ENCODE data around the gene SMYD3.

The SMYD3 gene

GRCh38 chr1:246418565-246419312 is 88.3 kb downstream of the SMYD3 start:
- in situ Hi-C loops (cut with MboI; ENCODE audit: low sequenced_read_pairs), result no loop called here

- in situ Hi-C loops (cut with MboI; ENCODE audit: low sequenced_read_pairs), result no loop called here
These were observed 89.1 kb downstream of the SMYD3 start for GRCh38 chr1:246417813-246418564.

- in situ Hi-C loops (cut with MboI; ENCODE audit: low sequenced_read_pairs), result no loop called here
These were observed 89.8 kb downstream of the SMYD3 start for GRCh38 chr1:246417152-246417812.

- in situ Hi-C loops (cut with MboI; ENCODE audit: low sequenced_read_pairs), result no loop called here
These were observed 90.8 kb downstream of the SMYD3 start for GRCh38 chr1:246416261-246416660.

GRCh38 chr1:246415028-246415427 is 92.1 kb downstream of the SMYD3 start:
- in situ Hi-C loops (cut with MboI; ENCODE audit: low sequenced_read_pairs), result no loop called here

GRCh38 chr1:246413430-246413829 is 93.6 kb downstream of the SMYD3 start:
- in situ Hi-C loops (cut with MboI; ENCODE audit: low sequenced_read_pairs), result no loop called here

- in situ Hi-C loops (cut with MboI; ENCODE audit: low sequenced_read_pairs), result no loop called here
These were observed 103.0 kb downstream of the SMYD3 start for GRCh38 chr1:246404078-246404477.

DNA sequence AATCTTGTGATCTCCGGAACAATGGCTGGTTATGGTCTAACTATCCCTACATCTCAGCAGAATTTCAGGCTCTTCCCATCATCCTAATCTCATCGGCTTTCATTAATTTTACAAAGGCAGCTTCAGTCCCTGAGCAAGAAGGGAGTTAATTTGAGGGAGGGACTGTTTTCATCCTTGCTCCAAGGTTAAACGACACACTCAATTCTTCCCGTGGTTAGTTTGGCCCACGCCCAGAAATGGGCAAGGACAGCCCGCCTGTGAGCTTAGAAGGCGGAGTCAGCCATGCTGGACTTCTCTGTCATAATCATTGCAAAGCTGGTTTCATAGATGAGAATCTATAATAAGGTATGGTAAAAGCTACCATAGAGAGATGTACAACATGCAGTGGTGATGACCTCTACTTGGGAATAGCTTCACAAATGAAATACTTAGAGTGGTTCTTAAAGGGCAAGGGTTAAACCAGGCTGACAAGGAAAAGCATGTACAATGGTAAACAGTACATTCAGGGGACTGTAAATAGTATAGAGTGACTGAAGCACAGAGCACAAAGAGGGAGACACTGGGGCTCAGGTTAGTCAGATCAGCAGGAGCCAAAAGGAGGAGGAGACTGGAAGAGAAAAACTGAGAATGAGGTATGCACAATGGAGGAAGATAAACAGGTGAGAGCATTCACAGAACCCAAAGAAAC is 108.8 kb downstream of the SMYD3 start:
- in situ Hi-C loops (cut with MboI; ENCODE audit: low sequenced_read_pairs), result no loop called here

- in situ Hi-C loops (cut with MboI; ENCODE audit: low sequenced_read_pairs), result no loop called here
These were observed 110.0 kb downstream of the SMYD3 start for GRCh38 chr1:246397046-246397445.

- in situ Hi-C loops (cut with MboI; ENCODE audit: low sequenced_read_pairs), result no loop called here
These were observed 110.8 kb downstream of the SMYD3 start for GRCh38 chr1:246396322-246396721.

DNA sequence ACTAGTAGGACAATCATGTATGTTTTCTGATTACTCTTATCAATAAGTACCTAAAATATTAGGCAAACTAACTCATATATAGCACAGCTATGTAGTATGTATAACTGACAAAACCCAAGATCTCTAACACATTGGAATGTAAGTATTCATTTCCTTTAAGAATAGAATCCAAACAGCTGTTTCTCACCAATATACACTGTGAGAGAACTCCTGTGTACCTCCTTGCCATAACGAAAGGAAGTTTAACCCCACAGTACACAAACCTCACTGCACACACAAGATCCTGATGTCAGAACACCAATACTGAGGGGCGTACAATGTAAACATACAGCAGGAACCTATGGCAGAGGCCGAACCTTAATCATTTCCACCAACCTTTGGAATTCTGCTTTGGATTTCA is 113.0 kb downstream of the SMYD3 start:
- in situ Hi-C loops (cut with MboI; ENCODE audit: low sequenced_read_pairs), result no loop called here

DNA sequence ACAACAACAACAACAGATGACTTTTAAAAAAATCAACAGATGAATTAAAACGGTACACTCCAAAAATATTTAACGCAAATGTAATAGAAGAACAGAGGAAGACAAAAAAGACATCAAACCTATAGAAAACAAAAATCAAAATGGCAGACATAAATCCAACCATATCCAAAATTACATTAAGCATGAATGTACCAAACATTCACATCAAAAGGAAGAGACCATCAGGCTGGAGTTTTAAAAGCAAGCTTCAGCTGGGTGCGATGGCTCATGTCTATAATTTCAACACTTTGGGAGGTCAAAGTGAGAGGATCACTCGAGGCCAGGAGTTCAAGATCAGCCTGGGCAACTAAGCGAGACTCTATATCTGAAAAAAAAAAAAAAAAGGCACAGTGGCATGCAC is 116.2 kb downstream of the SMYD3 start:
- in situ Hi-C loops (cut with MboI; ENCODE audit: low sequenced_read_pairs), result no loop called here

DNA sequence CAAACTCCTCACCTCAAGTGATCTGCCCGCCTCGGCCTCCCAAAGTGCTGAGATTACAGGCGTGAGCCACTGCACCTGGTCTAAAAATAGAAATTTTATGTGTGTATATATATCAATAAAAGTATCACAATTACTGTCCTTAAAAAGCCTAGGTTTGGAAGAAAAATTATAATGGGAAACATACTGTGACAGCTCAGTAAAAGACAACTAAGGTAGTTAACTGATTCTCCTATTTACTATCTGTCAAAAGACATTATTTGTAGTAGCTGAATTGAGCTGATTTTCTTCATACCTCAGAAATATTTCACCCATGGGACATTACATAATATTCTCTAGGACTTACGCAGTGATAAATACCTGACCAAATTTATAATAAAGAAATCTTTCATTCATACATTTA is 122.5 kb downstream of the SMYD3 start:
- in situ Hi-C loops (cut with MboI; ENCODE audit: low sequenced_read_pairs), result no loop called here

- in situ Hi-C loops (cut with MboI; ENCODE audit: low sequenced_read_pairs), result no loop called here
These were observed 123.3 kb downstream of the SMYD3 start for GRCh38 chr1:246383791-246384190.

DNA sequence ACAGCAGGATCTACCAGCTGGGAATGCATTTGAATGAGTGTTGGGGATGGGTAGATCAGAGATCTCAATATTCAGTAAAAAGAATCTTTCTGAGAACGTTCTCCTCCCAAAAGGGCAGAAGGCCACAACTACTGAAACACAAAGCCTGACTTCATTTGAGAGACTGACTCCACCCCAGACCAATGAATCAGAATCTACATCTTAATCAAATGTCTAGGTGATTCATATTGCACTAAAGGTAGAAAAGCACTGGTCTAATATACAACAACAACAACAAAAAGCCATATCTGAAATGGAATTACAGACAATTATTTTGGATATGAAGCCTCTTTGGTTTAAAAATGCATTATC is 123.9 kb downstream of the SMYD3 start:
- in situ Hi-C loops (cut with MboI; ENCODE audit: low sequenced_read_pairs), result no loop called here

DNA sequence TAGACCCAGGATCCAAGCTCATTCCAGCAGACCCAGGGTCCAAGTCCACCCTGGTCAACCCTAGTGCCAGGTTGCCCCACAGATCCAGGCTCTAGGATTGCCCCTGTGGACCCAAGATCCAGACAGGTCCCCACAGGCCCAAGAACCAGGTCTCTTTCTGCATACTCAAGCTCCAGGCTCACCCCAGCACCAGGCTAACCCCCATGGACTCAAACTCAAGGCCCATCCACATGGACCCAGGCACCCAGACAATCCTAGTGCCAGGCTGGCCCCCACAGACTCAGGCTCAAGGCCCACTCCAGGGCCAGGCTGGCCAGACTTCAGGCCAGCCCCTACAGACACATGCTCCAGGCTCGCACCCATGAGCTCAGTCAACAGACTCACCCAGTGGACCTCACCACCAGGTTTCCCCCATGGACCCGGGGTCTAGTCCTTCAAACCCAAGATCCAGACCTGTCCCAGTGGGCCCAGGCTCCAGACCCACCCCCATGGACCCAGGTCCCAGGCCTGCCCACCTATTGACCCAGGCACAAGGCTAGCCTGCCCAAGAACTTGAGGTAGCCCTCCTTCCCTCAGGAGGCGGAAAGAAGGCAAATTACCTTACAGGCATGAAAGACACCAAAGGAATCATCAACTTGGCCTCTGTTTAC is 124.4 kb downstream of the SMYD3 start:
- in situ Hi-C loops (cut with MboI; ENCODE audit: low sequenced_read_pairs), result no loop called here

GRCh38 chr1:246381452-246381851 is 125.6 kb downstream of the SMYD3 start:
- in situ Hi-C loops (cut with MboI; ENCODE audit: low sequenced_read_pairs), result no loop called here

GRCh38 chr1:246377625-246378153 is 129.4 kb downstream of the SMYD3 start:
- in situ Hi-C loops (cut with MboI; ENCODE audit: low sequenced_read_pairs), result no loop called here

GRCh38 chr1:246373828-246374569 is 133.1 kb downstream of the SMYD3 start:
- in situ Hi-C loops (cut with MboI; ENCODE audit: low sequenced_read_pairs), result no loop called here

GRCh38 chr1:246372559-246372958 is 134.5 kb downstream of the SMYD3 start:
- in situ Hi-C loops (cut with MboI; ENCODE audit: low sequenced_read_pairs), result no loop called here

All from HL-60/S4 treated with phorbol 12-myristate 13-acetate at 8.2 ng/mL for 4 days and 3 days (cell line).